GM13976 (cell line): Measurements from ENCODE around the gene AGAP1.
"Not testable (repeated sequence)": the region's sequence is repeated elsewhere in the genome, so short reads cannot be mapped to it uniquely, and the experiment has no call there.

Experiments used
- DNase-seq: peaks from one replicate; pipeline ENCODE4 v3.0.0; 2012; ENCODE audit warnings: low spot score
- in situ Hi-C: fragments of 300-500 bp; cut with MboI; formaldehyde crosslinking; loops from one replicate; pipeline ENCODE4 v1.12.0; 2022; ENCODE audit warnings: low sequenced_read_pairs, mixed read lengths, inconsistent platforms; ENCODE audit not compliant: unreplicated experiment
- TF ChIP-seq, protein P1 (sequence below): IDR thresholded peaks from 2 replicates; pipeline ENCODE4 v1.5.1; 2012; ENCODE audit warnings: borderline replicate concordance, mild to moderate bottlenecking; ENCODE audit not compliant: insufficient read depth; ENCODE audit errors: extremely low read depth, missing control alignments, control extremely low read depth

AGAP1 gene

DNA sequence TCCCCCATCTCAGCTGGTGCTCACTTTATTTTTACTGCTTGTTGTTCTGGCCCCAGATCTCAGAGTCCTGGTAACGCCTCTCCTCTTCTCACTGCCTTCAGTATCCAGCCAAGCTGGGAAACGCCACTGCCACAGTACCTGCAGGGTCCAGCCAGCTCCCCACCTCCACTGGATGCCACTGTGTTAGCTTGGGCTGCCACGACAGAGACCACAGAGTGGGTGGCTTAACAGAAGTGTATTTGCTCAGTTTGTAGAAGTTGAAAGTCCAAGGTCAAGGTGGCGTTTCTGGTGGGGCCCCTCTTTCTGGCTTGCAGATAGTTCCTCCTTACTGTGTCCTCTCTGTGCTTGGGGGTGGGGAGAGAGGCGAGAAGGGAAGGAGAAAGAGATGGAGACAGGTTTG is 107.1 kb downstream of the AGAP1 start:
- in situ Hi-C loops, result no loop called here
- TF ChIP-seq, protein P1, sequence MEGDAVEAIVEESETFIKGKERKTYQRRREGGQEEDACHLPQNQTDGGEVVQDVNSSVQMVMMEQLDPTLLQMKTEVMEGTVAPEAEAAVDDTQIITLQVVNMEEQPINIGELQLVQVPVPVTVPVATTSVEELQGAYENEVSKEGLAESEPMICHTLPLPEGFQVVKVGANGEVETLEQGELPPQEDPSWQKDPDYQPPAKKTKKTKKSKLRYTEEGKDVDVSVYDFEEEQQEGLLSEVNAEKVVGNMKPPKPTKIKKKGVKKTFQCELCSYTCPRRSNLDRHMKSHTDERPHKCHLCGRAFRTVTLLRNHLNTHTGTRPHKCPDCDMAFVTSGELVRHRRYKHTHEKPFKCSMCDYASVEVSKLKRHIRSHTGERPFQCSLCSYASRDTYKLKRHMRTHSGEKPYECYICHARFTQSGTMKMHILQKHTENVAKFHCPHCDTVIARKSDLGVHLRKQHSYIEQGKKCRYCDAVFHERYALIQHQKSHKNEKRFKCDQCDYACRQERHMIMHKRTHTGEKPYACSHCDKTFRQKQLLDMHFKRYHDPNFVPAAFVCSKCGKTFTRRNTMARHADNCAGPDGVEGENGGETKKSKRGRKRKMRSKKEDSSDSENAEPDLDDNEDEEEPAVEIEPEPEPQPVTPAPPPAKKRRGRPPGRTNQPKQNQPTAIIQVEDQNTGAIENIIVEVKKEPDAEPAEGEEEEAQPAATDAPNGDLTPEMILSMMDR, result no peak
- DNase-seq, result no peak

DNA sequence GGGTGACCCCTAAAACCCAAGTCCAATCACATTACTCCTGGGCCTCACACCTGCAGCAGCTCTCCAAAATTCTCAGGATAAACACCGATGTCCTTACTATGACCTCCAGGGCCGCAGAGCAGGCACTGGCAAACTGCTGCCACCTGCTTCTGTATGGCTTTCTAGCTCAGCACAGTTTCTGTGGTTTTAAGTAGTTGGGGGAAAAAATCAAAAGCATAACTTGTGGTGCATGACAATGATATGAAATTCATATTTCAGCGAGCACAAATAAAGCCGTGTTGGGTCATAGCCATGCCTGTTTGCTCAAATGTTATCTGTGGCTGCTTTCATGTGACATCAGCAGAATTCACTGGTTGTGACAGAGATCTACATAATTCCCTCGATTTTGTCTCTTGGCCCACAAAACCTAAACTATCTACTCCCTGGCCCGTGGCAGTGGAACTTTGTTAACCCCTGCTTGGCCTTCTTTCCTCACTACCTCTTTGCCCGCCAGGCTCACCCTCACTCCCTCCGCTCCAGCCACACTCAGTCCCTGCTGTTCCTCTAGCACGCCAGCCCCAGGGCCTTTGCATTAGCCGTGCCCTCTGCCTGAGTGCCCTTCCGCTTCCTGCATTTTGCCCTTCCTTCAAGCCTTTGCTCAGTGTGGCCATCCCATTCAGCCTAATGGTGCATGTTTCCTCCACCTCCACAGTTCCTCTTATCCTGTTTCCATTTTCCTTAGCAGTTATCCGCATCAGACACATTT is 108.3 kb downstream of the AGAP1 start:
- in situ Hi-C loops, result no loop called here

GRCh38 chr2:235602971-235603370 is 109.1 kb downstream of the AGAP1 start:
- in situ Hi-C loops, DNase-seq: not testable (repeated sequence)

More for the DNA sequence above, 108.3 kb downstream of the AGAP1 start:
- TF ChIP-seq, protein P1, result no peak
- DNase-seq, result no peak

- DNase-seq, result no peak
- in situ Hi-C loops, result no loop called here
- TF ChIP-seq, protein P1, result no peak
These were observed 109.8 kb downstream of the AGAP1 start for GRCh38 chr2:235603659-235604058.

DNA sequence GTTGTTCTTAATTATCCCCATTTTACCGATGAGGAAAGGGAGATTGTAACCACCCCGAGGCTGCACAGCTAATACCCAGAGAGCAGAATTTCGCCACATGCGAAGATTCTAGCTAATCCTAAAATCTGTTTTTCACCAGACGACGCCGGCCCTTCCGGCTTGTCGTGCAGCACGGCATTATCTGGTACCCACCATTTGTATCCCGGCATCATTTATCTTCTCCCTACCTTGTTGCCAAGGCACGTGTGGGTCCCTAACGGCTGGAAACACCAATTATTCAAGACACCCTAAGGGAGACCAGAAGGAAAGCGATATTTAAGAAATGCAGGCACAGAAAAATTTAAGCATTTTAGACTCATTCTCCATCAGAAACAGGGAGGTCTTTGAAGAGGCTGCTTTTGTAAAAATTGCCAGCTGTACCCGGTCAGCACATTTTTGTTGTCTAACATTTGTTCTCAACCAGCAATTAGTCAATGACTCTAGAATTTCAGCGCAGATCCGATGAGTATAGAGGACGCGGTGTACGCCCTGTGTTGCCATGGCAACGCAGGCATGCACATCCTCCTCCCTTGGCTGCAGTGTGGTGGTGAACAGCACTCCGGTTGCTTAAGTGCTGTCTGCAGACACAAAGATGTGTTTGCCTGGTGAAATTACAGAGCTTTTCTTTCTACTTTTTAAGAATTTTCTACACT is 111.6 kb downstream of the AGAP1 start:
- TF ChIP-seq, protein P1, result no peak
- DNase-seq, result no peak
- in situ Hi-C loops, result no loop called here

DNA sequence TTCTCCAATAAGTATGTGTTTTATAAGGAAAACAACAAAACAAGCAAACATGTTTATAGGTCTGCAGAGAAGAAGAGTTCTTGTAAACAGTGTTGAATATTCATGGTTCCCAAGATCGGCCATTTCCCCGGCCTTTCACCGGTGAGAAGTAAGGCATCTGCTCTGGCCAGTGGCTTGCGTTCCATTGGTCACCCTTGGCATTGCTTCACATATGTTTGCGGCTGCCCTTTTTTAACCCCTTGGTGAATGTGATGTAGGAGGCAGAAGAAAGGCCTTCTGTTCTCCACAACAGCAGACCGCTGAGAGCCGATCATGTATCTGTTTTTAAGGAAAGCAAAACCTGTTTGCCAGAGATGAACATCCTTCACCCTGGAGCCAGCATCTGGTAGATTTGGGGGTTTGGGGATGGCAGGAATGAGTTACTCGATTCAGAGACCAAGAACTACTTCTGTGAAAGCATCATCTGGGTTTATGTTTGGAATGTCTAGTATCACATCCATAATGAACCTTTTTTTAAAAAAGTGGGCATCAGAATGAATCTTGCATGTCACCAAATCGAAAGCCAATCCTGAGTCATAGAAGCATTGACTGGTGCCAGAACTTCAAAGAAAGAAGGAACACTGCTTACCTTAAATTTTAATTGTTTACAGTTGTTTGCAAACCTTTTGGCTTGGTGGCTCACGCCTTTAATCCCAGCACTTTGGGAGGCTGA is 112.3 kb downstream of the AGAP1 start:
- TF ChIP-seq, protein P1, result no peak
- in situ Hi-C loops, result no loop called here
- DNase-seq, result no peak
